Measurements from ENCODE around the gene COPS7A.

DNA sequence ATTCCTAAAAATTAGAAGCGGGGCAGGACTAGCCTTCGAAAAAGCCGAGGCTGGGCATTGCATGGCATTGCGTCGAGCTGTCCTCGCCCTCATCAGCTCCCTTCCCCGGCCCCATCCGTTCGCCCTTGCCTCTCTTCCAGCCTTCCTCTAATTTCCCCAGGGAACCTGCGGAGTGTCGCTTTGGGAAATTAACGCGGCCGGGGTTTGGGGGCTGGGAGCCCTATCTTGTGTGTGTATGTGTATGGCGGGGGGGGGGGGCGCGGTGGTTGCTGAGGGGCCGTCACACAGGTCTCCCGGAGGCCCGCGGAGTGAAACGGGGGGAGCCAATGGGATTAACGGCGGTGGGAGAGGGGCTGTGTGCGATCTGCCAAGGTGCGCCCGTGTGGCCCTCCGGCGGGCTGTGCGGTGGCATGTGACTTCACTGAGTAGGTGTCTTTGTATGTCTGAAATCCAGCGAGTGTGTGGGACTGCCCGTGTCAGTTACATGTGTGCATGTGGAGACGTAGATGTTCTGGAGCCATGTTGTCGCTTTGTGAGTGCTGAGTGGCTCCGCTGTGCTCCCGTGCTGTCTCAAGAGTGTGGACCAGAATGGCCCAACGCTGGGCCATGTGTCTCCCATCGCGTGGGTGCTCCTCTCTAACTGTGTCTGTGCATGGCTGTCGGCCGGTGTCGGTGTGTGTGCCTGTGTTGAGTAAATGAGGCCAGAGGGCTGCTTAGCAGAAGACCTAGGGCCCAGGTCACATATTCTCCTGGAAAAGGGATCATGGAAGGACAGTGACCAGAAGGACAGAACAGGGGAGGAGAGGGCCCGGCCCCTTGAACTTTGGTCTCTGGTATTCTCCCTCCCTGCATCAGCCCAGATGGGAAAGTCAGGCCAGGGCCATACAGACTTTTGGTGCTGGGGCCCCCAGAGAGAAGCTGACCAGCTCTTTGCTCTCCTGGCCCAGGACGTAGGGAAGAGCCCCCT is 43.8 kb downstream of the COPS7A start:
- no peak for TF ChIP-seq POLR2A (IDR thresholded peaks at IDR 0.05)
- TF ChIP-seq, protein P1, sequence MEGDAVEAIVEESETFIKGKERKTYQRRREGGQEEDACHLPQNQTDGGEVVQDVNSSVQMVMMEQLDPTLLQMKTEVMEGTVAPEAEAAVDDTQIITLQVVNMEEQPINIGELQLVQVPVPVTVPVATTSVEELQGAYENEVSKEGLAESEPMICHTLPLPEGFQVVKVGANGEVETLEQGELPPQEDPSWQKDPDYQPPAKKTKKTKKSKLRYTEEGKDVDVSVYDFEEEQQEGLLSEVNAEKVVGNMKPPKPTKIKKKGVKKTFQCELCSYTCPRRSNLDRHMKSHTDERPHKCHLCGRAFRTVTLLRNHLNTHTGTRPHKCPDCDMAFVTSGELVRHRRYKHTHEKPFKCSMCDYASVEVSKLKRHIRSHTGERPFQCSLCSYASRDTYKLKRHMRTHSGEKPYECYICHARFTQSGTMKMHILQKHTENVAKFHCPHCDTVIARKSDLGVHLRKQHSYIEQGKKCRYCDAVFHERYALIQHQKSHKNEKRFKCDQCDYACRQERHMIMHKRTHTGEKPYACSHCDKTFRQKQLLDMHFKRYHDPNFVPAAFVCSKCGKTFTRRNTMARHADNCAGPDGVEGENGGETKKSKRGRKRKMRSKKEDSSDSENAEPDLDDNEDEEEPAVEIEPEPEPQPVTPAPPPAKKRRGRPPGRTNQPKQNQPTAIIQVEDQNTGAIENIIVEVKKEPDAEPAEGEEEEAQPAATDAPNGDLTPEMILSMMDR (IDR thresholded peaks at IDR 0.05 in 8 of 11, conservative IDR thresholded peaks at IDR 0.05 in 3 of 11), result no peak

All from spleen (tissue), 7 donors.